Anterior cingulate cortex (tissue), 58 donors: ENCODE measurements around the gene HNRNPM.

Source experiments
- DNase-seq, 58 donors: peaks; one replicate each; lab custom pipeline; 2025; lab: John Stamatoyannopoulos, UW

HNRNPM gene

GRCh38 chr19:8457209-8457608 is 12.4 kb downstream of the HNRNPM start:
- no peak for DNase-seq

GRCh38 chr19:8457827-8458226 is 13.1 kb downstream of the HNRNPM start:
- no peak for DNase-seq

- no peak for DNase-seq
Measured at GRCh38 chr19:8458380-8458779, 13.6 kb downstream of the HNRNPM start.

GRCh38 chr19:8459095-8459494 is 14.3 kb downstream of the HNRNPM start:
- no peak for DNase-seq

GRCh38 chr19:8459520-8460270 is 14.9 kb downstream of the HNRNPM start:
- no peak for DNase-seq

GRCh38 chr19:8460516-8461298 is 15.9 kb downstream of the HNRNPM start:
- no peak for DNase-seq

GRCh38 chr19:8461376-8461775 is 16.6 kb downstream of the HNRNPM start:
- DNase-seq, result no peak

GRCh38 chr19:8461891-8462290 is 17.1 kb downstream of the HNRNPM start:
- DNase-seq, result no peak

- DNase-seq, result no peak
Measured at GRCh38 chr19:8462571-8462970, 17.8 kb downstream of the HNRNPM start.

- DNase-seq, result no peak
Measured at GRCh38 chr19:8463365-8463764, 18.6 kb downstream of the HNRNPM start.

GRCh38 chr19:8466018-8466417 is 21.2 kb downstream of the HNRNPM start:
- no peak for DNase-seq

GRCh38 chr19:8468124-8468523 is 23.3 kb downstream of the HNRNPM start:
- no peak for DNase-seq

GRCh38 chr19:8468761-8469373 is 24.1 kb downstream of the HNRNPM start:
- DNase-seq, result no peak

- DNase-seq, result no peak
Measured at GRCh38 chr19:8469613-8470368, 25.0 kb downstream of the HNRNPM start.

GRCh38 chr19:8473648-8474476 is 29.1 kb downstream of the HNRNPM start:
- DNase-seq, result peak in 4 of 58 donors; percentile 1 to 21 (median 8)

- DNase-seq, result no peak
Measured at GRCh38 chr19:8475005-8475404, 30.2 kb downstream of the HNRNPM start.

- DNase-seq, result no peak
Measured at GRCh38 chr19:8476524-8476923, 31.7 kb downstream of the HNRNPM start.

- no peak for DNase-seq
Measured at GRCh38 chr19:8477889-8478288, 33.1 kb downstream of the HNRNPM start.

GRCh38 chr19:8478598-8478997 is 33.8 kb downstream of the HNRNPM start:
- DNase-seq, result no peak

- DNase-seq, result no peak
Measured at GRCh38 chr19:8481201-8481600, 36.4 kb downstream of the HNRNPM start.
